Measurements from ENCODE around the gene WDR13.

GRCh38 chrX:48648336-48648751, 51.1 kb downstream of the WDR13 start:
- no peak for TF ChIP-seq NFATC4 (CRISPR knock-in tag; IDR thresholded peaks at IDR 0.05)
- TF ChIP-seq CTCF (IDR thresholded peaks at IDR 0.05) = no peak
- TF ChIP-seq MYBL2 (CRISPR knock-in tag; IDR thresholded peaks at IDR 0.05) = no peak
- no peak for TF ChIP-seq ZNF425 (CRISPR knock-in tag; conservative IDR thresholded peaks at IDR 0.05)
- TF ChIP-seq JUN (CRISPR knock-in tag; IDR thresholded peaks at IDR 0.05) = no peak
- TF ChIP-seq MAX (CRISPR knock-in tag; IDR thresholded peaks at IDR 0.05) = no peak
